ENCODE measurements around the gene RAD54L.

GRCh38 chr1:46310321-46310720 lies 62.8 kb downstream of the RAD54L start:
- TF ChIP-seq, protein P1, sequence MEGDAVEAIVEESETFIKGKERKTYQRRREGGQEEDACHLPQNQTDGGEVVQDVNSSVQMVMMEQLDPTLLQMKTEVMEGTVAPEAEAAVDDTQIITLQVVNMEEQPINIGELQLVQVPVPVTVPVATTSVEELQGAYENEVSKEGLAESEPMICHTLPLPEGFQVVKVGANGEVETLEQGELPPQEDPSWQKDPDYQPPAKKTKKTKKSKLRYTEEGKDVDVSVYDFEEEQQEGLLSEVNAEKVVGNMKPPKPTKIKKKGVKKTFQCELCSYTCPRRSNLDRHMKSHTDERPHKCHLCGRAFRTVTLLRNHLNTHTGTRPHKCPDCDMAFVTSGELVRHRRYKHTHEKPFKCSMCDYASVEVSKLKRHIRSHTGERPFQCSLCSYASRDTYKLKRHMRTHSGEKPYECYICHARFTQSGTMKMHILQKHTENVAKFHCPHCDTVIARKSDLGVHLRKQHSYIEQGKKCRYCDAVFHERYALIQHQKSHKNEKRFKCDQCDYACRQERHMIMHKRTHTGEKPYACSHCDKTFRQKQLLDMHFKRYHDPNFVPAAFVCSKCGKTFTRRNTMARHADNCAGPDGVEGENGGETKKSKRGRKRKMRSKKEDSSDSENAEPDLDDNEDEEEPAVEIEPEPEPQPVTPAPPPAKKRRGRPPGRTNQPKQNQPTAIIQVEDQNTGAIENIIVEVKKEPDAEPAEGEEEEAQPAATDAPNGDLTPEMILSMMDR (IDR thresholded peaks at IDR 0.05; ENCODE audit: insufficient read depth, low read length, poor library complexity, severe bottlenecking), result no peak
- no peak for TF ChIP-seq EZH2phosphoT487 (conservative IDR thresholded peaks at IDR 0.05; ENCODE audit: low read length)
